Gastroesophageal sphincter (tissue), 4 donors: Measurements from ENCODE around the gene COBLL1. TPM values are rescaled to one million over a fixed set of nuclear protein-coding genes. Genes with fewer than 3 reads are reported as not detected.

Source experiments
- ATAC-seq: fragments of 150-250 bp; one replicate; pipeline ENCODE4 v1.9.1; 2016; ENCODE audit warnings: mild to moderate bottlenecking, moderate library complexity
- H3K27ac ChIP-seq, 4 donors: fragments of 200-600 bp; sonication (generic) in 3 of 4; 1 replicate in 3 of 4; 2 replicates in 1 of 4; pipeline ENCODE4 v1.5.1; 2016 to 2019
- H3K27me3 ChIP-seq: fragments of 200-600 bp; sonication (generic); one replicate; pipeline ENCODE4 v1.5.1; 2019
- H3K36me3 ChIP-seq, 2 donors: fragments of 200-600 bp; sonication (generic); one replicate each; pipeline ENCODE4 v1.5.1; 2019; ENCODE audit warnings: control low read depth in 1 of 2
- H3K4me1 ChIP-seq, 3 donors: fragments of 200-600 bp; sonication (generic); 1 replicate in 2 of 3; 2 replicates in 1 of 3; pipeline ENCODE4 v1.5.1; 2016 to 2019; ENCODE audit warnings: control low read depth in 2 of 3
- H3K4me3 ChIP-seq, 2 donors: fragments of 200-600 bp; sonication (generic); one replicate each; pipeline ENCODE4 v1.5.1; 2019; ENCODE audit warnings: mild to moderate bottlenecking in 1 of 2, moderate library complexity in 1 of 2
- H3K9me3 ChIP-seq, 3 donors: fragments of 200-600 bp; sonication (generic); one replicate each; pipeline ENCODE4 v1.5.1; 2017 to 2019; ENCODE audit warnings: control low read depth in 2 of 3
- CTCF ChIP-seq, 4 experiments: fragments of 200-600 bp in 2 of 4; fragments of 450-650 bp in 2 of 4; sonication (generic) in 1 of 4; IDR thresholded peaks; one replicate each; pipeline ENCODE4 v1.5.1; 2017 to 2019; ENCODE audit warnings: antibody characterized with exemption in 4 of 4, mild to moderate bottlenecking in 2 of 4, moderate library complexity in 2 of 4
- EP300 ChIP-seq: sonication (generic); formaldehyde crosslinking; IDR thresholded peaks from one replicate; pipeline ENCODE4 v1.6.1; 2017; ENCODE audit warnings: antibody characterized with exemption, mild to moderate bottlenecking
- POLR2A ChIP-seq, 2 donors: fragments of 450-650 bp; IDR thresholded peaks; one replicate each; pipeline ENCODE4 v1.6.1; 2017; ENCODE audit warnings: antibody characterized with exemption in 2 of 2, mild to moderate bottlenecking in 2 of 2, moderate library complexity in 1 of 2
- POLR2AphosphoS5 ChIP-seq: sonication (generic); formaldehyde crosslinking; IDR thresholded peaks from one replicate; pipeline ENCODE4 v1.6.1; 2017; ENCODE audit warnings: antibody characterized with exemption
- WGBS, 2 donors: methylation state at CpG; one replicate each; pipeline ENCODE4 v1.1.5; 2018; ENCODE audit warnings: low coverage in 1 of 2; 5-methylcytosine and 5-hydroxymethylcytosine counted together
- total RNA-seq, 4 donors: library from RNA; depleted of rRNA; stranded (reverse); fragments of >200 nt; gene quantifications; one replicate each; pipeline ENCODE4 v1.1.0, GENCODE V29; 2016

Gene COBLL1
- total RNA-seq, 4 donors from 2014 or later, result 25.7 to 71.6 (median 56.6) TPM

- H3K4me3 ChIP-seq, result no peak overlapping the region
- peaks cover 11 to 76% (median 21%) of the 10 kb centered on the region in 3 donors for H3K4me1 ChIP-seq
- no peak overlapping the region for H3K27ac ChIP-seq
- no peaks in the 10 kb centered on the region for H3K36me3 ChIP-seq
- no peaks in the 10 kb centered on the region for H3K9me3 ChIP-seq
- ATAC-seq, result no peak
- 89 to 95% methylated on average over 2 of the region's 2 CpGs for WGBS, 2 donors
- H3K27me3 ChIP-seq, result no peaks in the 10 kb centered on the region
- TF ChIP-seq POLR2AphosphoS5, result no peak
- TF ChIP-seq EP300, result no peak
- TF ChIP-seq CTCF (IDR thresholded peaks at IDR 0.05), result no peak
- TF ChIP-seq POLR2A (IDR thresholded peaks at IDR 0.05), result no peak
Measured at GRCh38 chr2:164796999-164797398, 44.6 kb downstream of the COBLL1 start.

- Histone ChIP-seq H3K9me3 (no peaks in the 10 kb centered on the region), H3K4me1 (peaks cover 11 to 70% (median 21%) of the 10 kb centered on the region in 3 donors), H3K27me3 (no peaks in the 10 kb centered on the region), H3K27ac (peak overlapping the region in 3 of 4 donors; percentile 46 to 62 (median 48)), H3K4me3 (no peak overlapping the region), H3K36me3 (no peaks in the 10 kb centered on the region)
- 39 to 51% methylated on average over 3 to 4 of the region's 4 CpGs for WGBS, 2 donors
- TF ChIP-seq CTCF (IDR thresholded peaks at IDR 0.05) (no peak), POLR2AphosphoS5 (no peak), POLR2A (IDR thresholded peaks at IDR 0.05) (no peak), EP300 (no peak)
- ATAC-seq, result no peak
Measured at GRCh38 chr2:164794432-164795231, 47.0 kb downstream of the COBLL1 start.

- ATAC-seq, result no peak
- no peaks in the 10 kb centered on the region for H3K36me3 ChIP-seq
- no peaks in the 10 kb centered on the region for H3K27me3 ChIP-seq
- H3K4me3 ChIP-seq, result no peak overlapping the region
- H3K9me3 ChIP-seq, result no peaks in the 10 kb centered on the region
- H3K4me1 ChIP-seq, result peaks cover 11 to 69% (median 21%) of the 10 kb centered on the region in 3 donors
- no peak for TF ChIP-seq POLR2AphosphoS5
- TF ChIP-seq CTCF (IDR thresholded peaks at IDR 0.05), result no peak
- TF ChIP-seq POLR2A (IDR thresholded peaks at IDR 0.05), result no peak
- no peak for TF ChIP-seq EP300
- H3K27ac ChIP-seq, result peak overlapping the region in 3 of 4 donors; percentile 46 to 62 (median 48)
Measured at GRCh38 chr2:164794016-164794415, 47.6 kb downstream of the COBLL1 start.

- Histone ChIP-seq H3K4me1 (peaks cover 10 to 65% (median 21%) of the 10 kb centered on the region in 3 donors), H3K27ac (peak overlapping the region in 1 of 4 donors; percentile 62), H3K4me3 (no peak overlapping the region), H3K36me3 (no peaks in the 10 kb centered on the region), H3K9me3 (no peaks in the 10 kb centered on the region), H3K27me3 (no peaks in the 10 kb centered on the region)
- WGBS, 2 donors, result 53 to 80% methylated on average over 1 of the region's 1 CpG
- no peak for ATAC-seq
- TF ChIP-seq CTCF (IDR thresholded peaks at IDR 0.05) (no peak), EP300 (no peak), POLR2AphosphoS5 (no peak), POLR2A (IDR thresholded peaks at IDR 0.05) (no peak)
Measured at GRCh38 chr2:164793529-164793928, 48.1 kb downstream of the COBLL1 start.
